HG03342 (cell line): ENCODE measurements around the gene GNPTG.

Source experiments
- ATAC-seq: cut with Tn5 transposase; IDR thresholded peaks from one replicate; pipeline ENCODE4 v1.9.1; 2021; ENCODE audit warnings: mild to moderate bottlenecking, moderate library complexity; ENCODE audit not compliant: unreplicated experiment

GNPTG gene

GRCh38 chr16:1392826-1393225 lies 41.1 kb downstream of the GNPTG start:
- ATAC-seq, result no peak

- ATAC-seq, result no peak
Observed at GRCh38 chr16:1393613-1394176, 42.0 kb downstream of the GNPTG start.

GRCh38 chr16:1394367-1394951 lies 42.7 kb downstream of the GNPTG start:
- no peak for ATAC-seq

GRCh38 chr16:1395444-1396031 lies 43.8 kb downstream of the GNPTG start:
- no peak for ATAC-seq

GRCh38 chr16:1397779-1398178 lies 46.0 kb downstream of the GNPTG start:
- no peak for ATAC-seq

- no peak for ATAC-seq
Observed at GRCh38 chr16:1398351-1398750, 46.6 kb downstream of the GNPTG start.

- no peak for ATAC-seq
Observed at GRCh38 chr16:1398826-1399581, 47.3 kb downstream of the GNPTG start.

- ATAC-seq, result no peak
Observed at GRCh38 chr16:1401061-1401757, 49.5 kb downstream of the GNPTG start.

- no peak for ATAC-seq
Observed at GRCh38 chr16:1401758-1402154, 50.0 kb downstream of the GNPTG start.

- ATAC-seq, result no peak
Observed at GRCh38 chr16:1403036-1403435, 51.3 kb downstream of the GNPTG start.

- ATAC-seq, result no peak
Observed at GRCh38 chr16:1403733-1404132, 52.0 kb downstream of the GNPTG start.

GRCh38 chr16:1407753-1408152 lies 56.0 kb downstream of the GNPTG start:
- ATAC-seq, result peak; percentile 12

GRCh38 chr16:1408171-1408837 lies 56.6 kb downstream of the GNPTG start:
- peak; percentile 62 for ATAC-seq

- ATAC-seq, result no peak
Observed at GRCh38 chr16:1412847-1413246, 61.1 kb downstream of the GNPTG start.
